Common myeloid progenitor, CD34-positive (primary cell): Measurements from ENCODE around the gene MSH3.

Experiments used
- CTCF ChIA-PET: fragments of 350-600 bp; sonication (Branson Sonifier 250); formaldehyde crosslinking; loops from one replicate; lab custom pipeline; 2021; ENCODE audit warnings: antibody characterized with exemption; lab: Charles Lee
- POLR2A ChIA-PET: fragments of 350-600 bp; sonication (Branson Sonifier 250); formaldehyde crosslinking; loops from one replicate; lab custom pipeline; 2021; ENCODE audit warnings: antibody characterized with exemption; lab: Charles Lee
- DNase-seq, 3 donors: peaks; one replicate each; pipeline versions ENCODE4 v3.0.0 to v3.0.0-alpha.2; 2013
- H3K27ac ChIP-seq, 2 experiments: 1 replicate in 1 of 2; 2 replicates in 1 of 2; pipeline ENCODE4 v1.7.0; 2013; ENCODE audit warnings: inconsistent platforms in 2 of 2, low read length in 2 of 2, mild to moderate bottlenecking in 2 of 2, low read depth in 1 of 2, moderate library complexity in 1 of 2; ENCODE audit not compliant: severe bottlenecking in 2 of 2, insufficient read depth in 1 of 2, poor library complexity in 1 of 2
- H3K27me3 ChIP-seq, 5 experiments: replicated peaks in 2 of 5; 1 replicate in 3 of 5; 2 replicates in 2 of 5; pipeline versions ENCODE4 v1.6.1 to v1.7.0; 2013; ENCODE audit warnings: low read length in 4 of 5, mild to moderate bottlenecking in 2 of 5, moderate library complexity in 2 of 5, inconsistent platforms in 1 of 5; ENCODE audit not compliant: insufficient read depth in 5 of 5, control insufficient read depth in 4 of 5
- H3K36me3 ChIP-seq, 4 experiments: 1 replicate in 2 of 4; 2 replicates in 2 of 4; pipeline versions ENCODE4 v1.6.1 to v1.7.0; 2013; ENCODE audit warnings: low read length in 3 of 4, control low read depth in 1 of 4, mild to moderate bottlenecking in 1 of 4; ENCODE audit not compliant: control insufficient read depth in 4 of 4, insufficient read depth in 4 of 4
- H3K4me1 ChIP-seq, 4 experiments: 1 replicate in 3 of 4; 2 replicates in 1 of 4; pipeline versions ENCODE4 v1.6.1 to v1.7.1; 2013; ENCODE audit warnings: low read length in 3 of 4, mild to moderate bottlenecking in 3 of 4, control low read depth in 1 of 4, inconsistent platforms in 1 of 4, moderate library complexity in 1 of 4; ENCODE audit not compliant: control insufficient read depth in 4 of 4, insufficient read depth in 4 of 4; ENCODE audit errors: control extremely low read depth in 1 of 4
- H3K4me3 ChIP-seq, 7 experiments: 1 replicate in 4 of 7; 2 replicates in 3 of 7; pipeline versions ENCODE4 v1.5.1 to v1.7.0; 2013; ENCODE audit warnings: mild to moderate bottlenecking in 7 of 7, low read length in 6 of 7, moderate library complexity in 6 of 7, inconsistent platforms in 2 of 7, low read depth in 2 of 7, control low read depth in 1 of 7; ENCODE audit not compliant: insufficient read depth in 4 of 7, control insufficient read depth in 1 of 7; ENCODE audit errors: extremely low read depth in 1 of 7
- H3K9me3 ChIP-seq, 5 experiments: 1 replicate in 4 of 5; 2 replicates in 1 of 5; pipeline versions ENCODE4 v1.6.1 to v1.7.1; 2013; ENCODE audit warnings: low read length in 4 of 5, mild to moderate bottlenecking in 2 of 5, inconsistent platforms in 1 of 5, low read depth in 1 of 5, moderate library complexity in 1 of 5; ENCODE audit not compliant: control insufficient read depth in 4 of 5, insufficient read depth in 2 of 5; ENCODE audit errors: control extremely low read depth in 1 of 5
- WGBS: methylation state at CpG from one replicate; pipeline ENCODE4 v1.1.5; 2013; ENCODE audit not compliant: insufficient coverage; 5-methylcytosine and 5-hydroxymethylcytosine counted together

Gene MSH3

DNA sequence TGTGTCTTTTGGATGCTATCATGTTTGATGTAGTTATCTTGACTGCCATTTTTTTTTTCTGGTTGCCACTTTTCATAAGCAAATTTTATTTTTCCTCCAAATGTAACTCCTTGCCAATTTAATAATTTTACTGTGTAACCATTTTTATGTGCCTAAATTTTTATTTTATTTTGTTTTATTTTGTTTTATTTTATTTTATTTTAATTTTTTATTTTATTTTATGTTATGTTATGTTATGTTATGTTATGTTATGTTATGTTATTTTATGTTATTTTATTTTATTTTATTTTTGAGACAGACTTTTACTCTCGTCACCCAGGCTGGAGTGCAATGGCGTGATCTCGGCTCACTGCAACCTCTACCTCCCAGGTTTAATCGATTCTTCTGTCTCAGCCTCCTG lies 108.1 kb downstream of the MSH3 start:
- DNase-seq, result no peak
- H3K27me3 ChIP-seq, result no peaks in the 10 kb centered on the region
- 100% methylated on average over 1 of the region's 4 CpGs for WGBS
- POLR2A ChIA-PET, result no interaction called here
- H3K9me3 ChIP-seq, result no peaks in the 10 kb centered on the region
- no peak overlapping the region for H3K4me3 ChIP-seq
- H3K4me1 ChIP-seq, result no peaks in the 10 kb centered on the region
- no peak overlapping the region for H3K27ac ChIP-seq
- CTCF ChIA-PET, result no interaction called here
- peaks cover 0 to 14% (median 5%) of the 10 kb centered on the region in 4 experiments for H3K36me3 ChIP-seq

DNA sequence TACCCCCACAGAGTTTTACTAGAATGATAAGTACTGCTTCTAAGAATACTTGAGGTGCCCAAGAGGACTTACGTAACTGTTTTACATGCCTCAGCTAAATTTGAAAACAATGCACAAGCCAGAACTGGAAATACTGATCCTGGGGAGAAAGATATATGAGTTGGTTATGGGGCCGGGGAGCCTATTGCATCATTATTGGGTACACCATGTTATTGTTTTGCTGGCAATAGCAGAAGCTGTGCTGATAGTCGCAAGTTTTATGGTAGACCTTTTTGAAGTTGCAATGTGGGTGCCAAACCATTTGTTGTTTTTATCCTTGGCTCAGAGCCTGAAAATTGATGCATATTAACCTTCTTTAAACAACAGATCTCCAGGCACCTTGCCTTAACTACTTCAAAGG lies 108.8 kb downstream of the MSH3 start:
- H3K4me3 ChIP-seq, result no peak overlapping the region
- 83% methylated on average over 3 of the region's 3 CpGs for WGBS
- ChIA-PET CTCF (interaction anchor here (0.8 to 1.0 kb wide), 2 partner anchors 7 to 76 kb away, joined by 3 read pairs; no protein-coding TSS in a partner anchor), POLR2A (no interaction called here)
- DNase-seq, result no peak
- H3K27me3 ChIP-seq, result no peaks in the 10 kb centered on the region
- H3K4me1 ChIP-seq, result no peaks in the 10 kb centered on the region
- H3K9me3 ChIP-seq, result no peaks in the 10 kb centered on the region
- H3K36me3 ChIP-seq, result peaks cover 0 to 10% (median 5%) of the 10 kb centered on the region in 4 experiments
- H3K27ac ChIP-seq, result no peak overlapping the region

DNA sequence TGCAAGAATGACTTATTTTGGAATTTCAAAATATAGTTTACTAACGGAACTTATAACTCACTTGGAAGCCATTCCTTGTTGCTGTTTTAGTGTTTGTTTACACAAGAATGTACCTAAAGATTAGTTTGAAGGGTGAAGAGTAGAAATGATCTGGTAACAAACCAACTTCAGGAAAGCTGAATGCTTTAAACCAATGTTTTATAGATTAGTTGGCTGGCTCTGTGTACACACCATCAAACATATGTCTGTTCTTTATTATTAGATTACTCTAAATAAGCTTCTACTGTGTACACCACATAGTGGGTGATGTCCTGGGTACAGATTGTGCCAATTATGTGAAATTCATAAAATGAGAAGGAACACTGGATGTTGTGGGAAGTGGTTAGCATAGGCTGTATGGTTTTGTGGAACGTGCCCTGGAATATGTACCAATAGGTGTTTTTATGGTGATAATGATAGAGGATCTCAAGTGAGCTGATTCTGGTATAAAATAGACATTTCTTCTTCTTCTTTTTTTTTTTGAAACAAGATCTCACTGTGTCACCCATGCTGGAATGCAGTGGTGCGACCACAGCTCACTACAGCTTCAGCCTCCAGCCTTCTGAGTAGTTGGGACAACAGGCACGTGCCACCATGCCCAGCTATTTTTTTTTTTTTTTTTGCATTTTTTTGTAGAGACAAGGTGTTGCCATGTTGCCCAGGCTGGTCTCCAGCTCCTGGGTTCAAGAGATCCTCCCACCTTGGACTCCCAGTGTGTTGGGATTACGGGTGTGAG lies 109.6 kb downstream of the MSH3 start:
- ChIA-PET CTCF (interaction anchor here (0.6 to 1.0 kb wide), 4 partner anchors 8 to 77 kb away, joined by 3 read pairs; no protein-coding TSS in a partner anchor), POLR2A (no interaction called here)
- H3K27ac ChIP-seq, result no peak overlapping the region
- DNase-seq, result no peak
- no peaks in the 10 kb centered on the region for H3K27me3 ChIP-seq
- peaks cover 0 to 5% (median 2%) of the 10 kb centered on the region in 4 experiments for H3K4me1 ChIP-seq
- WGBS, result 100% methylated on average over 1 of the region's 5 CpGs
- H3K36me3 ChIP-seq, result peaks cover 0 to 10% (median 5%) of the 10 kb centered on the region in 4 experiments
- no peak overlapping the region for H3K4me3 ChIP-seq
- H3K9me3 ChIP-seq, result no peaks in the 10 kb centered on the region

DNA sequence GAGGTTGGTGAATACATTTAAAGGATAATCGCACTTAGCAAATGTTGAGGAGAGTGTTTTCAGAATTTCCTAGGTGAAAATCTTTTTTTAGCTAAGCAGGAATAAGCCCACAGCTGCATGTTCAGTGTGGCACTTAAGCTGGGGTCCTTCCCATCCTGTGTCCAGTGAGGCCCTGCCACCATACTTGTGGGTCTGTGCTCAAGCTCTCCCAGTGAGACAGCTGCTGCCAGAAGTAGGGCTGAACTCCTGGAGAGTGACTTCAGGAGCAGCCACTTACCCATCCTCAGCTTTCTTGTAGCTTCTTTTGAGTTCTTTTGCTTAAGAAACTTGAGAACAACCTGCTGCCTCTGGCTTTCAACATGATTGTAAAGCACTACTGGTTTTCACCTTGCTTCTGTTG lies 110.3 kb downstream of the MSH3 start:
- CTCF ChIA-PET, result interaction anchor here (1.0 kb wide), 1 partner anchor 25 kb away, joined by 3 read pairs; no protein-coding TSS in a partner anchor
- no CpG with 5 or more reads among the region's 1 CpG for WGBS
- POLR2A ChIA-PET, result no interaction called here

DNA sequence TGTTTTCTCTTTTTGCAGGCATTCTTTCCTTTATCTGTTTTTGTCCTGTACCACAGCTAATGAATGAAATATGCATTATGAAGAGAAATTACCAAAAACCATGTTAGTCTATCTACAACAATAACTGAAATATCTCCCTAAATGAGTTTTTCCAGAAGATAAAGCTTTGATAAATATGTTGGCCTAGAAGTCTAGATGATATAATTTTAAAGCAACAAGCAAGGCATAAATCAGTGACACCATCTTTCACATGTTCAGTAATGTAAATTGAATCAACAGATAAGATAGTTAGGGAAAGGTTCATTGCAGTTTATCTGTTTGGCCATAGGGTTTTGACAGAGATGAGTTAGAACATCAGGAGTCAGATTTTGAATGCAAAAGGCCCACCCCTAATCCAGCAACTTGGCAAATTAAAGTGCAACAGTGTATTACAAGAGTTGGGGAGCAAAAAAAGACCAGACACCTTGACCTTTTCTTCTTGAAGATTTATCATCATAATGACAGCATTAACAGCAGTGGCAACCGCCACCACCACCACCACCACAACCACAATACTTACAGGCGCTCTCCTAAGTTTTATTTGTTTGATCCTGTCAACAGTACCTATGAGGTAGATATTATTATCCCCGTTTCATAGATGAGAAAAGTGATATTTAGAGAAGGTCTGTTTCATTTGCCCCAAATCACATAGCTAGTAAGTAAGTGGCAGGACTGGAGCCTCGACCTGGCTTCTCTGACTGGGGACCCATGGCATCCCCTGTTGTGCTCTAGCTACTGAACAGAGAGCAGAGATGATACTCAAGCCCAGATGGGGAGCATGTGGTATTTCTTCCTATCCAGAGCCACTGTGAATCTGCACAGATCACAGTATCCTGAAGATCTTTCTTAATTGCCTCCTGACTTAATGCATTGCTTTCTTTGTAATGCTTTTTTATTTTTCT lies 123.2 kb downstream of the MSH3 start:
- no peaks in the 10 kb centered on the region for H3K27me3 ChIP-seq
- H3K4me1 ChIP-seq, result peaks cover 0 to 11% (median 2%) of the 10 kb centered on the region in 4 experiments
- no peak overlapping the region for H3K27ac ChIP-seq
- peaks cover 0 to 8% (median 3%) of the 10 kb centered on the region in 4 experiments for H3K36me3 ChIP-seq
- H3K9me3 ChIP-seq, result no peaks in the 10 kb centered on the region
- 92% methylated on average over 1 of the region's 4 CpGs for WGBS
- peak in 1 of 3 donors; percentile 31 for DNase-seq
- POLR2A ChIA-PET, result no interaction called here
- H3K4me3 ChIP-seq, result no peak overlapping the region
- CTCF ChIA-PET, result no interaction called here

More for the DNA sequence above, 110.3 kb downstream of the MSH3 start:
- Histone ChIP-seq H3K4me1 (peaks cover 0 to 5% (median 2%) of the 10 kb centered on the region in 4 experiments), H3K4me3 (no peak overlapping the region), H3K36me3 (peaks cover 0 to 7% (median 5%) of the 10 kb centered on the region in 4 experiments), H3K27me3 (no peaks in the 10 kb centered on the region), H3K27ac (no peak overlapping the region), H3K9me3 (no peaks in the 10 kb centered on the region)
- no peak for DNase-seq

DNA sequence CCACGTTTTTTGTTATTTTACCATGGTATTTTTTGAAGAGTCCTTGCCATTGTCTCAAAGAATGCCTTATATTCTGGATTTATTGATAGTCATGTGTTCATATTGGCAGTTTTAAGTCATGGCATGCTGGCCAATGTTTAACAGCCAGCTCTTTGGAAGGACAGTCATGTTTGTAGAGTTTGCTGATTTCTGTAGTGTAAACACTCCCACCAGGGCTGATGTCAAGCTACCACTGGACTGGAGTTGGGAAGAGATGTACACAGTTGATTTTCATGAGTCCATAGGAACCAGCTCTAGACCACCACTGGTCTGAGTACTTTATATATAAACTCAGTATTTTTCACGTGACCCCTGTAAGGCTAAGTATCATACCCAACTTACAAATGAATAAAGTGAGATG lies 125.6 kb downstream of the MSH3 start:
- Histone ChIP-seq H3K27ac (no peak overlapping the region), H3K36me3 (peaks cover 1 to 8% (median 3%) of the 10 kb centered on the region in 4 experiments), H3K9me3 (no peaks in the 10 kb centered on the region), H3K4me1 (no peaks in the 10 kb centered on the region), H3K27me3 (no peaks in the 10 kb centered on the region), H3K4me3 (no peak overlapping the region)
- POLR2A ChIA-PET, result no interaction called here
- CTCF ChIA-PET, result no interaction called here
- DNase-seq, result no peak
- WGBS, result 100% methylated on average over 1 of the region's 2 CpGs
